ENCODE data around the gene BTD.
A peak's percentile ranks its signal among the peaks of the same experiment; 100 is the strongest.

Gene BTD, protein sequence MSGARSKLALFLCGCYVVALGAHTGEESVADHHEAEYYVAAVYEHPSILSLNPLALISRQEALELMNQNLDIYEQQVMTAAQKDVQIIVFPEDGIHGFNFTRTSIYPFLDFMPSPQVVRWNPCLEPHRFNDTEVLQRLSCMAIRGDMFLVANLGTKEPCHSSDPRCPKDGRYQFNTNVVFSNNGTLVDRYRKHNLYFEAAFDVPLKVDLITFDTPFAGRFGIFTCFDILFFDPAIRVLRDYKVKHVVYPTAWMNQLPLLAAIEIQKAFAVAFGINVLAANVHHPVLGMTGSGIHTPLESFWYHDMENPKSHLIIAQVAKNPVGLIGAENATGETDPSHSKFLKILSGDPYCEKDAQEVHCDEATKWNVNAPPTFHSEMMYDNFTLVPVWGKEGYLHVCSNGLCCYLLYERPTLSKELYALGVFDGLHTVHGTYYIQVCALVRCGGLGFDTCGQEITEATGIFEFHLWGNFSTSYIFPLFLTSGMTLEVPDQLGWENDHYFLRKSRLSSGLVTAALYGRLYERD

DNA sequence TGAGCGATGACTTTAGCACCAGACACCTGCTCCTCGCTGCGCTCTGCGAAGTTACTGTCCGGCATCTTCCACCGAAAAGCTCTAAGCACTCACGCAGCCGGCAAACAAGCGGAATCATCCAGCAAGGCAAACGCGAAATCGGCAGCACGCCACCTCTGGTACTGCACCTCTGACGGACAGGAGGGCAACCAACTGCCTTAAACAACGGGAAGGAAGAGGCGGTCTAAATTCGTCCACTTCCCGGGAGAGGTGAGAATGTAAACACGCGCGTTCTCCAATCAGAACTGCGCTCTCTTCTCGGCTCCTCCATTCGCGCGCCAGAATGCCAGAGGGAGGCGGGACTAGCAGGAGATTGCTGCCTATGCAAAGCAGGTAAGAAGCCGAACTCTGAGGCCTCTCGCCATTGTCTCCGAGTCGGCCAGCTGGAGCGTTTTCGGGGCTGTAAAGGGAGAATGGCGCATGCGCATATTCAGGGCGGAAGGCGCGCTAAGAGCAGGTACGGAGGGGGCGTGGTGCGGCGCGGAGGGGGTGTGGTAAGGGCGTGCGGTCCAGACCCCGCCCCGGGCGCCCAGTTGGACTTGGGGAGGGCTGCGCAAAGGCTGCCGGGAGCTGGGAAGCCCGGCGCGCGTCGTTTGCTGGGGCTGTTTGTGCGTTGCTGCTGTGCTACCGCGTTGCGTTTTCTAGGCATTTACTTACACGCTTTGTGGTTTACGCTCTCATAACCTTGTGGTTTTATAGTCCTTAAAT lies at the start of gene BTD, which contains the start of gene HACL1:
TSS of gene BTD (plus strand) at position 347 of the 747 bp plus-strand sequence. CDS start 33,695 bp downstream, outside the sequence.
TSS of gene HACL1 (minus strand) at position 171 of the 747 bp plus-strand sequence. CDS start at position 65, 106 bp downstream.
- DNase-seq, result no peak

DNA sequence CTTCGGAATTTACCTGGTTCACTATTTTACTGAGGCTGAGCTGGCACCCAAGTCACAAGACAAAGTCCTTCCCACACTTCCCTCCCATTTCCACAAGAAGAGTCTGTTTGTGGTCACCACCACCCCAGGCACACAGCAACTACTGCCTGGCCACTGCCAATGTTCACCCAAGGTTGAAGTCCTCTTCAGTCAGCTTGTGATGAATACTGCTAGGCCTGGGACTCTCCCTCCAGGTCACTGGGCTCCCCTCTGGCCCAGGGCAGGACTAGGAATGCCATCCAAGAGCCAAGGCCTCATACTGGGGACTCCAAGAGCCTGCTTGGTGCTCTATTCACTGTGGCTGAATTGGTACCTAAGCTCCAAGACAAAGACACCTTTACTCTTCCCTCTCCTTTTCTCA lies 49.6 kb upstream of the BTD start:
- DNase-seq, result no peak

DNA sequence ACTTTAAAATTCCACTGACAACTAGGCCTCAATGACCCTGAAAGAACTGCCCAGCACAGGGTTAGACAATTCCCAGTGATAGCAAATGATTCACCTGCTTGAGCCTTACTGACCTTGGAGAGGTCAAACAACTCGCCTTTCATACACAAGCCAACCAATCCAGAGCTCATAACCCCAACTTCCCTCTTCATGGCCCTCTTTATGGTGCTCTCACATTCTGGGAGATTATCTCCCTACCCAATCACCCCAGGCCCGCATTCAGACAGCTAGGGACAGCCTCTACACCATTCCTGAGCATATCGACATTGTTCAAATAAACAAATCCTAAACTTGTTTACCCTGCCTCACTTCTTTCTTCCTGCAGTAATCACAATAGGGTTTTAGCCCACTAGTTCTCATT lies 47.8 kb upstream of the BTD start:
- DNase-seq, result no peak

DNA sequence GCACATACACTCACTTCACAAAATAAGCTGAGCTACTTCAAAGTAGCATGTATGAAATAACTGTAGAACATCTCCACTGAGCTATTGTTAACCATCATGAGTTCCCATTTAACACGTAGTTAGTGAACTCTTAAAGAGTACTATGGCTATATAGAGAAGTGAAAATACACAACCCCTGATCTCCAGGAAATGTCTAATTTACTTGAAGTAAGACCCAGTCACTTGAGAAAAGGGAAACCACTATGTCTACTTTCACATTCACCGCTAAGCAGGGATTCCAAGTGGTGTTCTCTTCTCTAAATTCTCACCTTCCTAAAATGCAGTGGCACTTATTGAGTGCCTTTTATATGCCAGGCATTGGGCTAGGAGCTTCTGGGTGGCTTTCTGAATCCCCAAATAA lies 45.0 kb upstream of the BTD start:
- DNase-seq, result no peak

DNA sequence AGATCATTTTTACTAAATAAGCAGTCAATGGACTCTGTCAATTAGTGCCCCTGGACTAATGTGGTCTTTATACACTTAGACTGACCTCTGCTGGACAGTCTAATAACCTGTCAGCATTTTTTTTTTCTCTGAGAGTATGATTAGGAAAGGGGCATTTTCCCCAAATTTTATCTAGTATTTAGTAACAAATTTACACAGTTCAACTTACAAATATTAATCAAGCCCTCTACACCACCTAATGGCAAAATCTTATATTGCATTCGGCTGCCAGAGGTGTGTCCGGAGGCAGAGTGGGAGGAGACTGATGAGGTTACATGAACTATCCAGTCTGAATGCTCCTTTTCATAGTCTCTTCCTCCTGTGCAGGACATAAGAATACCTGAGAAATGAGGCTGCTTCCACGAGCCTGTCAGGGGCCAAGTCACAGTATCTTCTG lies 44.0 kb upstream of the BTD start:
- DNase-seq, result peak in 4 of 58 donors; percentile 10 to 37 (median 24)

DNA sequence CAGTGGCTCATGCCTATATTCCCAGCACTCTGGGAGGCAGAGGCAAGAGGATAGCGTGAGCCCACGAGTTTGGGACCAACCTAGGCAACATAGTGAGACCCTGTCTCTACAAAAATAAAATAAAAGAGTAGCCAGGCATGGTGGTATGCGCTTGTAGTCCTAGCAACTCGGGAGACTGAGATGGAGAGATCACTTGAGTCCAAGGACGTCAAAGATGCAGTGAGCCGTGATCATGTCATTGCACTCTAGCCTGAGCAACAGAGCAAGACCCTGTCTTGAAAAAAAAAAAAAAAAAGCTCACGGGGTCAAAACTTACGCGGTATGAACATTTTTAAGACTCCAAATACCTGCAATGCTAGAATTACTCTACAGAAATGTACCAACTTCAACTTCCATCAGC lies 43.0 kb upstream of the BTD start:
- DNase-seq, result no peak

DNA sequence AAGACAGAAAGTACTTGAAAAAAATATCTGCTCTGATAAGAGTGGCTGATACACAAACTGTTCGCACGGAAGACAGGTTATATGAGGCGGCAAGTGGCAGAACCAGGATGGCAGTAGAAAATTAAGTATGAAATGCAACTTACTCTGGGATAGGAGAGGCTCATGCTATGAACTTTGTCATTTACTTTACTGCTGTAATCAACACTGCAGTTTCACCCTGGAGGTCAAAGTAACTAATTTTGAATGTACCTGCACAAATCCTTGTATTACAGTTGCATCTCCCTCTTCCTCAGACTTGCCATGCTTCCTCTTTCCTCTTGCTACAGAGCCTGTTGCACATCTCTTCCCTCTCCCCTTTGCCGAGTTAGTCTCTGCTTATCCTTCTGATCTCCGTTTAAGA lies 39.0 kb upstream of the BTD start:
- no peak for DNase-seq

DNA sequence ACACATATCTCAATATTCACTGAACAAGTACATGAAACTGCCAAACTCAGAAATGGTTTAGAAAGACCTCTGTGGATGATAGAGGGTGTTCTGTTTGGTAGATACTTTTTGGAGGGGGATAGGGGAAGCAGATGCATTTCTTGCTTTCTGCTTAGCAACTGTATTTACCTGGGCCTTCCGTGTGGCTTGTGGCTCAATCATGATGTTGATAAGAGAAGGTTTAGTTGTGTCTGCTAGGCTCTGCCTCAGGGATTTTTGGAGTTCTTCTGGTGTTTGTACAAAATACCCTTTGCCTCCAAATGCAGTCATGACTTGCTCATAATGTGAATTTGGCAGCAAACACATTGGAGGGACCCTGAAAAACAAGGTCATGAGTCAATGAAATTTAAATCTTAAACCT lies 38.4 kb upstream of the BTD start:
- DNase-seq, result no peak

DNA sequence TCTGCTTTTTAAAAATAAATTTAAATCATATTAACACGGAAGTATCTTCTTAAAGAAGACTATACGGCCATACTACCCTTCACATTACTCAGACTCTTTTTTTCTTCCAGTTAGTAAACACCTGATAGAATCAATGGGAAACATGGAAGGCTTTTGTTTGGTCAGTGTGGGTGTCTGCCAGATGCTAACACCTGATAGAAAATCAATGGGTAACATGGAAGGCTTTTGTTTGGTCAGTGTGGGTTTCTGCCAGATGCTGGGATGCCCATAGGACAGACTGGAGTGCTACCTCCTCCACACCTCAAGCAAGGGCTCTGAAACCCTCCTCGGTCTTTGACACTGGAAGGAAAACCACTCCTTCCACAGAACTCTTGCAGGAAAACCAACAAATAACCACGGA lies 29.4 kb upstream of the BTD start:
- DNase-seq, result no peak

DNA sequence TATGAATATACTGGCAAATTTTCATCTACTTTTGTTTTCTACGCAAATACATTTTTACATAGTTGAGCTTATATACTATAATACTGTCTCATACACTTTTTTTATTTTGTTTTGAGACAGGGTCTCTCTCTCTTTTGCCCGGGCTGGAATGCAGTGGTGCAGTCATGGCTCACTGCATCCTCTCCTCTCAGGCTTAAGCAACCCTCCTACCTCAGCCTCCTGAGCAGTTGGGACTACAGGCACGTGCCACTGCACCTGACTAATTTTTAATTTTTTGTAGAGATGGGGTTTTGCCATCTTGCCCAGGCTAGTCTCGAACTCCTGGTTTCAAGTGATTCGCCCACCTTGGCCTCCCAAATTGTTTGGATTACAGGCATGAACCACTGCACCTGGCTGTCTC lies 26.1 kb upstream of the BTD start:
- DNase-seq, result no peak

DNA sequence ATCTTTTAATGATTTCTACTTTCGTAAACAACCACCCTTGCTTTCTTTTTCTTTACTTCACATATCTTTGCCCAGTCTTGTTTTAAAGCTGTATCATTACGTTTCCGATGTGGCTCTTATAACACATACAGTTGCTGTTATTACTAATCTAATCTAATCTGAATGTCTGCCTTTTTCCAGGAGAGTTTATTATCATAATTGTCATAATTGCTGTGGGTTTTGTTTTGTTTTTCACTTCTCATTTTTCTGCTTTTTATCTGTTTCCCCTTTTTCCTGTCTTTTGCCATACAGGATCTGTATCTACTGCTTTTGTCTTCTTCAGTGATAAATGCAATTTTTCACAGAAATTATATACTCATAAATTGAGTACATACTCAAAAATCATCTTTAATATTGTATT lies 25.1 kb upstream of the BTD start:
- no peak for DNase-seq

DNA sequence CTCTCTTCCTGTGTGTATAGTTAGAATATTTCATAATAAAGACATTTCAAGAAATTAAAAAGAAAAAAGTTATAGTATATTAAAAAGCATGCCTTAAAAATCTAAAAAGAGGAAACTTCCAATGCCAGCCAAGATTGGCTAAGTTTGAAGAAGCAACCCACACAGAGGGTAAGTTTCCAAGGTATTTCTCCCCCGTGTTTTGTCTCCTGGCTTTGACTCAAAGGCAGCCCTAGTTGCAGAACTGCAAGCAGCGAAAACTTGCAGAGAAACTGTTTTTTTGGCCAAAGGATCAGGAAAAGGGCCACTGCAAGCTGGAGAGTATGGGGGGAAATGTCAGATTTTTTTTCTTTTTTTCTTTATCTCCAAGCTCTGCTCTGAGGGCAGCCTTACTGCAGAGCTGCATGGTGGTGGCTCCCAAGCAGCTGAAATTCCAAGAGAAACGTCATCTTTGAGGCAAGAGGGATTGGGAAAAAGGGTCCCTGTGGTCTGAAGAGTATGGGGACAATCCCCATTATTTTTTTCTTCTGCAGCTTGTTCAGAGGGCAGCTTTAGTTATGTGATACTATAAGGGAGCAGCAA lies 23.2 kb upstream of the BTD start:
- DNase-seq, result peak in 13 of 58 donors; percentile 4 to 61 (median 18)

DNA sequence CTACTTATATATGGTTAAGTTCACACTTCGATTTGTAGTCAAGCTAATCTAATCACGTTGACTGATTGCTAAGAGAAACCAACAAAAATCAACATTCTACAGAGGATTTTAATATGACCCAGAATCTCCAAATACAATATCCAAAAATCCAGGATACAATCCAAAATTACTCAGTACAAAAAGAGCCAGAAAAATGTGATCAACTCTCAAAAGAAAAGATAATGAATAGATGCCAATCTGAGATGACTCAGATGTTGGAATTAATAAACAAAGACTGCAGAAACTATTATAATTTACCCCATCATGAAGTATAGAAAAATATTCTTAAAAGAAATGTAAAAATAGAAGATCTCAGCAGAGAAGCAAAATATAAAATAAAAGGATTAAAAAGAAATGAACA lies 22.5 kb upstream of the BTD start:
- DNase-seq, result no peak

DNA sequence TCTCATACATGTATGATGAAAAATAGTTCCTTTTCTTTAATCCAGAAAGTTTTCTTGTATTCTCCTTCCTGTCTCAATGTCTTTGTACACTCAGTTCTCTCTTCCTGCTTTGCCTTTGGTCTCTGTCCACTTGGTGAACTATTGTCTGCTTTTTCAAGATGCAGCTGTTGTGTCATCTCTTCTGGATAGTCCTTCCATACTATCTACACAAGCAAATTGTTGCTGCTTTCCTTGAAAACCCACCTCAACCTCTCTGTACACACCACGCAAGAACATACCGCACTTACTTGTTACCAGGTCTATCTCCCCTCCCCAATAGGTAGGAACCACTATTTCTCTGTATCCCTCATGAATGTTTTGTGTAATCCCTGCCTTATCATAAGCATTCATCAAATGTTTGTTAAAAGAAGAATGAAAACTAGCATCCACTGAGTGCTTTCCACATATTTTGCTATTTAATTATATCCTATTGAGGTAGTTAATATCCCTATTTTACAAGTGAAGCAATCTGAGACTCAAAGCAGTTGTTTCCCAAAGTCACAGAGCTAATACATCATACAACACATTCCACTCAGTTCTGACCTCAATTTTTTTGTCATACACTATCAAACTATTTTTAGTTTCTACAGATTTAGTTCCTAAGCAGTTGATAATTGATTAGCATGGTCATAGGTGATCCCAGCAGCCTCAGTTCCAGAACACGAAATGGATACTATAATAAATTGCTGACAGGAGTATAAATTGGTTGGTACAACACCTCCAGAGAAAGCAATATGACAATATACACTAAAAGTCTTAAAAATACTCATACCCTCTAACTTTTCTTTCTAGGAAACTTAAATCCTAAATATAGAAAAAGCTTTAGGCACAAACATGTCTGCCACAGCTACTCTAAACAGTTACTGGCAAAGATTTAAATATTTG lies 19.8 kb upstream of the BTD start:
- no peak for DNase-seq

DNA sequence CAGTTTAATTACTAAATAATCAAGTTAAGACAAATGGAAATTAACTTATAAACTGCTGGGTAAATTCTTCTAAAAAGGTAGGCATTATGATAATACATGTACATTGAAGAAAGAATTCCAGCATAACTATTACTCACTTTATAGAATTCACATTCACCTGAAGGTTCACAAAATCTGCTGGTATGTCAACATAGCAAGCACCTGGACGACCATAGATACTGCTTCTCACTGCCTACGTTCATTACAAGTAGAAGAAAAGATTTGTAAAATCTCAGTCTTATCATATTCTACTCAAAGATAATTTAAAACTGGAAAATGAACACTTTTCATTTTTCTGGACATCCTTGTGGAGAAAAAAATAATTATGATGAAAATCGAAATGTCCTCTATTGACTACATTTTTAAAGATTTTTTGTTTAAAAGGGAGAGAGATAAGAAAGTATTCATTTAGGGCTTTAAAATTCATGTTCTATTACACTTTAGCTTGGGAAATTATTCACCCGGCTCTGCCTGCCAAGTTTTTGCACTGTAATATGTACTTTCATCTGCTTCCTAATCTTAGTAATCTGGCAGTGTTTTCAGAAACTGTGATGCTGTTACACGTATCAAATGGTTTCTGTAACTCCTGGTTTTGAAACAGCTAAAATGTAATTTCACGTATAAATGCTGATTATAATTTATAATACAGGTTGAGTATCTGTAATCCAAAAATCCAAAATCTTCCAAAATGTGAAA lies 16.3 kb upstream of the BTD start:
- DNase-seq, result peak in 2 of 58 donors; percentile 5 to 24

DNA sequence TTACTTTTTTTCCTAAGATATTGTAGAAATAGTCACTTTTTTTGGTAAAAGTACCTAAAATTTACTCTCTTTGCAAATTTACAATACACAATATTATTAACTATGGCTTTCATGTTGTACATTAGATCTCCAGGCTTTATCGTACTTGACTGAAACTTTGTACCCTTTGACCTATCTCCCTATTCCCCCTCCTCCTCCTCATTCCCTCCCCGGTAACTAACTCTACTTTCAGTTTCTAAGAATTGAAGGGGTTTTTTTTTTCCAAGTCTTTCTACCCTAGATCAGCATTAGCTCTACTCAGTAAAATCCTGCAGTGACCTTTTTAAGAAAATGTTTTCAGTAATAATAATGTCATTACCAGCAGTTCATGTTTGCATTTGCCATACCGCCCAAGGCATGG lies 10.3 kb upstream of the BTD start:
- DNase-seq, result no peak

DNA sequence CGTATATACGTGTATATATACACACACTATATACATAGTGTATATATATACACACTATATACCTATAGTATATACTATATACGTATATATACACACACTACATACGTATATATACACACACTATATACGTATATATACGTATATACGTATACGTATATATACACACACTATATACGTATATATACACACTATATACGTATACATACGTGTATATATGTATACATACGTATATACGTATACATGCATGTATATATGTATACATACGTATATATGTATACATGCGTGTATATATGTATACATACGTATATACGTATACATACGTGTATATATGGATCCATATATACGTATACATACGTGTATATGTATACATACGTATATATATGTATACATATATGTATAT lies 9.6 kb upstream of the BTD start:
- DNase-seq, result no peak

DNA sequence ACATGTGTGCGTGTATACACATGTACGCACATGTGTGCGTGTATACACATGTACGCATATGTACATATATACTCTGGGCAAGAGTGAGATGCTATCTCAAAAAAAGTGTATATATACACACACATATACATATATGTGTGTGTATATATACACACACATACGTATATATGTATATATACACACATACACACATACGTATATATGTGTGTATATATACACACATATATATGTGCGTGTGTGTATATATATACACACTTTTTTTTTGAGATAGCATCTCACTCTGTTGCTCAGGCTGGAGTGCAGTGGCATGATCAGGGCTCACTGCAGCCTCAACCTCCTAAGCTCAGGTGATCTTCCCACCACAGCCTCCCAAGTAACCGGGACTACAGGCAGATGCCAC lies 8.6 kb upstream of the BTD start:
- no peak for DNase-seq

DNA sequence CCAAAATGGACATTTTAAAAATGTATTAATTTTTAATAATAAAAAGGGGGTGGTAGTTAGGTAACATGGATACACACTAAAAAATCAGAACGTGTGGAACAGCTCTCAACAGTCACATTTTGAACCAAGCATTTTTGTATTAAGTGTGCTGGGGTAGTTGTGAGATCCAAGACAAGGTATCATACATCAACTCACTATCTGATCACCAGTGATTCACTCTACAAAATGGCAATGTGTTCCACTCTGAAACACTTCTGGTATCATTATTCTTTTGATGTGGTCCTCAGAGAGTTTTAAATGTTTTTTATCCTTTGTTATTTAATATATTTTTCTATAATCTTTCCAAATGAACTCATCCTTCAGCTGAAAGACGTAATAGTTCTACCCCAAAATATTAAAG lies 5.6 kb upstream of the BTD start:
- no peak for DNase-seq

DNA sequence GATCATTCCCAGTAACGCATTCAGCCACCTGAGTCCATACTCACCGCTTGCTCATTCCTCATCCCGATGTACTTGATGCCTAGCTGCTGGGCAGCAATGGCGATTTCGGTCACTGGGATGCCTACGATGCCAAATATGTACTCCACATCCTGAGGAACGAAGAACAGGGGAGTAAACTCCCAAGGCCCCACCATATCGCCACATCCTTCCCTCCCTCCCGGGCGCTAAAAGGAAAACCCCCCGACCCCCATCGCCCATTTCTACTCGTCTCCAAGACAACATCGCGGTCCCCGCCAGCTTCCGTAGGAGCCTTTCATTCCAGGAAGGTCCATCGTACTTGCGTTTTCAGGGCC lies 523 bp upstream of the BTD start:
- no peak for DNase-seq
